Right hindlimb (tissue), 1 donor: ENCODE measurements around the gene LRP5.
"Not testable (repeated sequence)": the region's sequence is repeated elsewhere in the genome, so short reads cannot be mapped to it uniquely, and the experiment has no call there.

Experiments
- DNase-seq: peaks from one replicate; pipeline ENCODE4 v3.0.0-alpha.2; 2018

Gene LRP5

DNA sequence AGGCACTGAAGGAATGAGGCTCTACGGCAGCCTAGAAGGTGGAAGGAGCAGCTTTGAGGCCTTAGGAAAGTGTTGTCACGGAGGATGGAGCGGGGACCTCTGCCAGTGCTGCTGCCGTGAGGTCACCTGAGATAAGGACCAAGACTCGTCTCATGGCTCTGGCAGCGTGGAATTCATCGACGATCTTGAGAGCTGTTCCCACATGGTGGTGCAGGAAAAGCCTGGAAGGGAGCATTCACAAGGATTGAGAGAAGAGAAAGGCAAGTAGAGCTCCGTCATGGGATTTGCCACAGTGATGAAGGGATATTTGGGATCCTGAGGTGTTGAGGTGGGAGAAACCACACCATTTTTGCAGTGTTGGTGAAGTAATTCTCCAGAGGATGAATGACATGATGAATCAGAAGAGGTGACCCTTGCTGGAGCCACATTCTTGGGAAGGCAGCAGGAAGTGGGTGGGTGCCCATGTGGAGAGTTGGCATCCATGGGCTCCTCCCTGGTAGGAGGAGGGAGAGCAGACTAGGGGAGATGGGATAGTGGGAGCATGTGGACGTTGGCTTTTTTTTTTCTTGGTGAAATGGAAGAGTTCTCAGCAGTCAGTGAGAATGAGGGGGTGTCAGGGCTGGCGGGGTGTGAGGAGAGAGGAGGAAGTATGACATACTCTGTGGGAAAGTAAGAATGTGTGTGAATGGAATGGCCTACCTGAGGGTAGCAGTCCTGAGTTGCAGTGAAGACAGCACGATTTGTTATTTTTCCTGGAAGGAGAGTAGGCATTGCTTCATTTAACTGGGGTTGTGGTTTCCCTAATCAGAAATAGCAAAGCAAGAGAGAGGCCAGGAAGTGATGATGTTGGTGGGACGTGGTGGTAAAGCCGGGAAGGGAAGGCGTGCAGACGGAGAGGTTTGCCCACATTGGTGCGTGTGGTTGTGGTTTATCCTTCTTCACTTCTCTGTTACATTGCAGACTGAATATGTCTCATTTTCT is 159.3 kb downstream of the LRP5 start:
- DNase-seq = no peak

DNA sequence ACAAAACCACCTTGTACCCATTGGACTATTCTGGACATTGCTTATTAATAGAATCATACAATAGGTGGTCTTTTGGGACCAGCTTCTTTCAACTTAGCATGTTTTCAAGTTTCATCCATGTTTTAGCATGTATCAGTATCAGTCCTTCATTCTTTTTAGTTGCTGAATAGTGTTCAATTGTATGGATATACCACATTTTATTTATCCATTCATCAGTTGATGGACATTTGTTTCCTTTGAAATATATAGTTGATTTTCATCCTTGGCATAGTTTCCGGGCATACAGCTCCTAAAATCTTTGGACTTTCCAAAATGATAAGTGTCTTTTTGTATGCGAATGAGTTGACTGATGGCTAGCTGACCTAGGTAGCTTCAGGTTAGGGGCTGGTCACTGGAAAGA is 160.4 kb downstream of the LRP5 start:
- DNase-seq = no peak

- DNase-seq = no peak
Observed at GRCh38 chr11:68473693-68474092, 161.3 kb downstream of the LRP5 start.

DNA sequence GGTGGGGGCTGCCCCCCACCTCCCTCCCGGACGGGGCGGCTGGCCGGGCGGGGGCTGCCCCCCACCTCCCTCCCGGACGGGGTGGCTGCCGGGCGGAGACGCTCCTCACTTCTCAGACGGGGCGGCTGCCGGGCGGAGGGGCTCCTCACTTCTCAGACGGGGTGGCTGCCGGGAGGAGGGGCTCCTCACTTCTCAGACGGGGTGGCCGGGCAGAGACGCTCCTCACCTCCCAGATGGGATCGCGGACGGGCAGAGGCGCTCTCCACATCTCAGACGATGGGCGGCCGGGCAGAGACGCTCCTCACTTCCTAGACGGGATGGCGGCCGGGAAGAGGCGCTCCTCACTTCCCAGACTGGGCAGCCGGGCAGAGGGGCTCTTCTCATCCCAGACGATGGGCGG is 163.2 kb downstream of the LRP5 start:
- DNase-seq = not testable (repeated sequence)

DNA sequence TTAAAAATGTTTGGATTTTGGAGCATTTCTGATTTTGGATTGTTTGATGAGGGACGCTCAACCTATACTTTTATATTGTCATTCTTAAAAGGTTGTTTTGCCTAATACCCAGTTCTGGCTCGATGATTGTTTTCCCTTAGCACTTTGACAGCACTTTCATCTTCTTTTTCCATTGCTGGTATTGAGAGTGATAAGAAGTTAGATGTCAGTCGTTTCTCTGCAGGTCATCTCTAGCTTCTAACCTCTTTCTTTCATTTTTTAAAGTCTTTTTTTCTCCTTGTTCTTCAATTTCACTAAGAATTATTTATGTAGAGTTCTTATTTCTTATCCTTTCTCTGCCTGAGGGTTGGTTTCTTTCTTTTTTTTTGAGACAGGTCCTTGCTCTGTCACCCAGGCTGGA is 167.0 kb downstream of the LRP5 start:
- no peak for DNase-seq

DNA sequence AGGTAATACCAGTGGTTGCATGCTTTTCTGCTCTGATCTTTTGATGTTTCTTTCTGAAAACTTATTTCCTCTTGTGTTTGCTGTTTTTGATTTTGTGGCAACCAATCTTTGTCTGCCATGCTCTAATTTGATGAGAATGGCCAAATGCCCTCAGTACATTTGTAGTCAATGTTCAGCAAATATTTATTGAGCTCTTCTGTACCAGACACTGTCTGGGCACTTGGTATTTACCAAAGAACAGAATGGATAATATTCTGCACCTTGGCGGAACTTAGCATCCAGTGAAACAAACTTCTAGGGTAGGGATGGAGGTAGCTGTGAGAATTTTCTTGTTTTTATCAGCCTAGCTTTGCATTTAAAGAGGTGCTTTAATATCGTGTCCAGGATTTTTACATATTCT is 167.8 kb downstream of the LRP5 start:
- DNase-seq = no peak

GRCh38 chr11:68480852-68481510 is 168.6 kb downstream of the LRP5 start:
- DNase-seq = no peak

DNA sequence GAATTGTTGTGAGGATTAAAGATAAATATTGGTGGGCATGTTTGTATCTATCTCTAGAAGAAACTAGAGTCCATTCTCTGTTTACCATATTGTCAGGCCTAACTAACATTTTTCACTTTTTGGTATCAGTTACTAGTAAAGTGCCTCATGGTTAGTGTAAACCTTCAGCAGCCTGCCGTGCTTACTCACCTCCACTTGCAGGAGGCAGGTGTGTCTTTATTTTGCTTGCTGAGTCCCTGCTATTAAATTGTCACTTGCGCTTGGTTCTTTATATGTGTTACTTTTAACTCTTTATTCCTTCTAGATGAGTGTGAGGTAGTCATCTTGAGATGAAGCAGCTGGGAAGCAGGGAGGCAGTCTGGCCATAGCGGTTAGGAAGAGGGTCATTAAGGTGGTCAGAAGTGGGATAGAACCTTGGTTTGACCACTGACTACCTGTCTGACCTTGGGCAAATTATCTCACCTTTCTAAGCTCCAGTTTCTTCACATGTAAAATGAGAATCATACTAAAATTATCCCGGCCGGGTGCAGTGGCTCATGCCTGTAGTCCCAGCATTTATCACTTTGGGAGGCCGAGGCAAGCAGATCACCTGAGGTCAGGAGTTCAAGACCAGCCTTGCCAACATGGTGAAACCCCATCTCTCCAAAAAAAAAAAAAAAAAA is 169.3 kb downstream of the LRP5 start:
- no peak for DNase-seq

DNA sequence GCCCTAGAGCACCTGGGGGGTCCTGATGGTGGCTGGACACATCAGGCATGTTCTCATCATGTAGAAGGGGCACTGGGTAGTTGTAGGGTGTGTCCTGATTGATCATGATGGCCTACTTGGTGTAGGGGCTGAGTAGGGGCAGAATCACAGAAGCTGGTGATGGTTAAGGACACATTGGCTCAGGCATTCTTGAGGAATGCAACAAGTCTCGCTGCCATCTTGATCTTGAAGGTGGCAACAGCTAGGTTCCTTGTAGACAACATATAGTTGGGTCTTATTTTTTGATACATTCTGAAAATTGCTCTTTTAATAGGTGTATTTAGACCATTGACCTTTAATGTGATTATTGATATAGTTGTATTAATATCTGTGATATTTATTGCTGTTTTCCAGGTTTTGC is 176.2 kb downstream of the LRP5 start:
- no peak for DNase-seq

DNA sequence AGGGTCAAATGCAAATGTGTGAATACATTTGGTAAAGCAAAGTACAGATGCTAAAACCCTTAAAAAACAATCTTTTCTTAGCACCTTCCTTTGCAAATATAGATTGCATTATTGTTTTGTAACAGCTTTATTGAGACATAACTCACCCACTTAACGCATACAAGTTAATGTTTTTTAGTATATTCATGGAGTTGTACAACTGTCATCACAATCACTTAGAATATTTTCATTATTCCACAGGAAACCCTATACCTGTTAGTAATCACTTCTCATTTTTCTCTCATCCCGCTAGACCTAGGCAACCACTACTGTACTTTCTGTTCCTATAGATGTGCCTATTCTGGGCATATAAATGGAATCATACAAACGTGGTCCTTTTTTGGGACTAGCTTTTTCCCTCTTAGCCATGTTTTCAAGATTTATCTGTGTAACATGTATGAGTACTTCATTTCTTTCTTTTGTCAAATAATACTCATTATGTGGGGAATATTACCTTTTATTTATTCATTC is 182.9 kb downstream of the LRP5 start:
- no peak for DNase-seq

DNA sequence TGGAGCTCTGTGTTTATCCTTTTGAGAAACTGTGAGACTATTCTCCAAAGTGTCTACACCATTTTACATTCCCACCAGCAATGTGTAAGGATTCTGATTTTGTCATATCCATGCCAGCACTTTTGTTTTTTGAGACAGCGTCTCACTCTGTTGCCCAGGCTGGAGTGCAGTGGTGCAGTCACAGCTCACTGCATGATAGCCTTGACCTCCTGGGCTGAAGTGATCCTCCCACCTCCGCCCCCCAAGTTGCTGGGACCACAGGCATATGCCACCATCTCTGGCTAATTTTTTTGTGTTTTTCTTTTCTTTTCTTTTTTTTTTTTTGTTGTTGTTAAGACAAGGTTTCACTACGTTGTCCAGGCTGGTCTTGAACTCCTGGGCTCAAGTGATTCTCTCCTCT is 183.5 kb downstream of the LRP5 start:
- no peak for DNase-seq

GRCh38 chr11:68497761-68498160 is 185.4 kb downstream of the LRP5 start:
- no peak for DNase-seq

DNA sequence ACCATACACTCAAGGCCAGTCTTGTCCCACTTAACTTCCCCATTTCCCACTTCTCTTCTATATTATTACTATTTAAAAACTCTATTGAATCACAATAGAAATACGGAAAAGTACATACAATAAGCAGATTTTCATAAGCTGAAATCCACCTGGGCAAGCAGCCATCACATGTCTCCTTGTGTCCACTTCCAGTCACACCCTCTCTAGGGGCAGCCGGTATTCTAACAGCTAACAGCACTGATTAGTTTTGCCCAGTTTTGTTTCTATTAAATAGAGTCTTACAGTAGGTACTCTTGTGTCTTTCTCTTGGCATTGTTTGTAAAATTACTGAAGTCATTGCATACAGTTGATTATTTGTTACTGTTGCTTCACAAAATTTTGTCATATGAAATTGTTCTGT is 185.9 kb downstream of the LRP5 start:
- no peak for DNase-seq
